NCI-H69 (cell line): ENCODE results near the gene DGLUCY.
"Not testable (repeated sequence)": the region's sequence is repeated elsewhere in the genome, so short reads cannot be mapped to it uniquely, and the experiment has no call there.

Experiments
- DNase-seq: peaks from one replicate; lab custom pipeline; 2025; lab: John Stamatoyannopoulos, UW

The DGLUCY gene

GRCh38 chr14:91138511-91139359 lies 24.9 kb downstream of the DGLUCY start:
- DNase-seq = peak; percentile 79

GRCh38 chr14:91139776-91140175 lies 25.9 kb downstream of the DGLUCY start:
- no peak for DNase-seq

- DNase-seq = peak; percentile 80
Observed at GRCh38 chr14:91140672-91141071, 26.8 kb downstream of the DGLUCY start.

GRCh38 chr14:91142214-91142668 lies 28.4 kb downstream of the DGLUCY start:
- no peak for DNase-seq

- no peak for DNase-seq
Observed at GRCh38 chr14:91143862-91144261, 30.0 kb downstream of the DGLUCY start.

GRCh38 chr14:91144425-91145145 lies 30.7 kb downstream of the DGLUCY start:
- DNase-seq = no peak

GRCh38 chr14:91145391-91146160 lies 31.7 kb downstream of the DGLUCY start:
- no peak for DNase-seq

- no peak for DNase-seq
Observed at GRCh38 chr14:91146661-91147060, 32.8 kb downstream of the DGLUCY start.

- peak; percentile 12 for DNase-seq
Observed at GRCh38 chr14:91149462-91149861, 35.6 kb downstream of the DGLUCY start.

GRCh38 chr14:91152499-91152898 lies 38.6 kb downstream of the DGLUCY start:
- DNase-seq = peak; percentile 28

- DNase-seq = peak; percentile 91
Observed at GRCh38 chr14:91153360-91153759, 39.5 kb downstream of the DGLUCY start.

GRCh38 chr14:91154851-91155625 lies 41.2 kb downstream of the DGLUCY start:
- DNase-seq = peak; percentile 100

GRCh38 chr14:91155626-91156089 lies 41.8 kb downstream of the DGLUCY start:
- DNase-seq = peak; percentile 66

GRCh38 chr14:91156142-91156666 lies 42.3 kb downstream of the DGLUCY start:
- DNase-seq = peak; percentile 69

GRCh38 chr14:91156877-91157276 lies 43.0 kb downstream of the DGLUCY start:
- not testable (repeated sequence) for DNase-seq

GRCh38 chr14:91158091-91158790 lies 44.4 kb downstream of the DGLUCY start:
- peak; percentile 83 for DNase-seq

- DNase-seq = no peak
Observed at GRCh38 chr14:91159182-91159581, 45.3 kb downstream of the DGLUCY start.

- DNase-seq = no peak
Observed at GRCh38 chr14:91159906-91160305, 46.0 kb downstream of the DGLUCY start.

GRCh38 chr14:91163316-91163715 lies 49.4 kb downstream of the DGLUCY start:
- peak; percentile 89 for DNase-seq

GRCh38 chr14:91164676-91165075 lies 50.8 kb downstream of the DGLUCY start:
- DNase-seq = peak; percentile 98
